Measurements from ENCODE around the gene SREBF1. TPM values are rescaled to one million over a fixed set of nuclear protein-coding genes. Genes with fewer than 3 reads are reported as not detected.

SREBF1 gene
- total RNA-seq, 1 donor from 2014 or later: 84.0 TPM

DNA sequence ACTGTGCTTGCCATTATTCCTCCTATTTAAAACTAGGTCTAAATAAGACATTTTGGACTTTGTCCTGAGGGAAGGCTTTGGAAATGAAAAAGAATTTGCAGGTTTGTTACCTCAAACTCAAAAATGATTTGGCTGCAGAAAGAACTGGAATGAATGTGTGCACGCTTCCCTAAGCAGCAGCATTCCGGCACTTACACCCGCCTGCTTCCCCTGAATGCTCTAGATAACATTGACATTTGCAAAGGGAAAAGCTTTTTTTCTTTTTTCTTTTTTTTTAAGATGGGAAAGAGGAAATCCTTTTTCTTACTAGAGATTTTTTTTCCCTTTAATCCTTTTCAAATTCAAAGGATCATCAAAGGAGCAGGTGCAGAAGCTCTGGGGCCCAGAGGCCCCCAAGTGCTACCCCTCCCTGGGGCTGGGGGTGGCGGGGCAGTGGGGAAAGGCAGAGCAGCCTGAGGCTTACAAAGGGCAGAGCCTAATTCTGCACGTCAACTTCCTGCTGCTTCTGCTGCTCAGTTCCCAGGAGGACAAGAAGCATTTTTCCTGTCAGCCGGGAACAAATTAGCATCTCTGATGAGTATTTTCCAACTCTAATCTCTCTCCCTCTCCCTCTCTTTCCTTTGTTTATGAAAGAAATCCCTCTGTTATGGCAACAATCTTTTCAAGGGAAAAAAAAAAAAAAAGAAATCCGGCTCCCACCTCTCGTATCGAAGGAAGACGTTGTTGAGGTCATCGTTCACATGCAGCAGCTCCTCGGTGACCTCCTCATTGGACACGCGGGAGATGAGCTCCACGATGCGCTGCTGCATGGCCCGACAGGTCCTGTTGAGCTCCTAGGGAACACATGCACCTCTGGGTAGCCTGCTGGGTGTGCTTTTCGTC lies 32.1 kb upstream of the SREBF1 start:
- no peaks in the 10 kb centered on the region for H3K27me3 ChIP-seq
- H3K4me1 ChIP-seq: peaks cover 6% of the 10 kb centered on the region
- peaks cover 0 to 26% of the 10 kb centered on the region in 2 donors for H3K36me3 ChIP-seq
- no peaks in the 10 kb centered on the region for H3K9me3 ChIP-seq
- no peak overlapping the region for H3K27ac ChIP-seq
- TF ChIP-seq POLR2AphosphoS5 (IDR thresholded peaks at IDR 0.05; ENCODE audit: insufficient read depth in 1 of 2, low read depth in 1 of 2) (no peak), POLR2A (IDR thresholded peaks at IDR 0.05) (no peak), CTCF (IDR thresholded peaks at IDR 0.05) (no peak)
- H3K4me3 ChIP-seq: no peak overlapping the region
- intact Hi-C loops (cut with DNase I): loop anchor here (10.0 kb wide), 1 partner anchor 46 kb away; no protein-coding TSS in a partner anchor
- no peak for DNase-seq (ENCODE audit: extremely low spot score in 2 of 2)

DNA sequence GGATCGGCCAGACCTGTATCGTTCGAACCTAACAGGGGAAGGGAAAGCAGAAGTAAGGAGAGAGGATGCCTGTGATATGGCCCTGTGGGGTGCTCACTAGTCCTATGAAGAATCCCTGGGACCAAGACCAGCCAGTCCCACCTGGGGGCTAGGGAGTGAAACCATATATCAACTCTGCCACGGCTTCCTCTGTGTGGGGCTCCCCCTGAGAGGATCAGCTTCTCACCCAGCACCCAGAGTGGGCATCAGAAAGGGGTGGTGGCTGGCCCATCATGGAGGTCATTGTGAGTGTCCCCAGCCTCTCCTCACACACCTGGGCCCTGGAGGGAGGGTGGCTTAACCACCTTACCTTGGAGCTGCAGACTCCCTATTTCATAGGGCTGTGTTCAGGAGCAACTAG lies 30.1 kb upstream of the SREBF1 start:
- no peaks in the 10 kb centered on the region for H3K9me3 ChIP-seq
- H3K27ac ChIP-seq: no peak overlapping the region
- TF ChIP-seq CTCF (IDR thresholded peaks at IDR 0.05) (no peak), POLR2A (IDR thresholded peaks at IDR 0.05) (no peak), POLR2AphosphoS5 (IDR thresholded peaks at IDR 0.05; ENCODE audit: insufficient read depth in 1 of 2, low read depth in 1 of 2) (no peak)
- H3K4me3 ChIP-seq: no peak overlapping the region
- H3K36me3 ChIP-seq: peaks cover 0 to 36% of the 10 kb centered on the region in 2 donors
- DNase-seq (ENCODE audit: extremely low spot score in 2 of 2): no peak
- intact Hi-C loops (cut with DNase I): loop anchor here (10.0 kb wide), 1 partner anchor 48 kb away; no protein-coding TSS in a partner anchor
- H3K4me1 ChIP-seq: peaks cover 6% of the 10 kb centered on the region
- no peaks in the 10 kb centered on the region for H3K27me3 ChIP-seq

DNA sequence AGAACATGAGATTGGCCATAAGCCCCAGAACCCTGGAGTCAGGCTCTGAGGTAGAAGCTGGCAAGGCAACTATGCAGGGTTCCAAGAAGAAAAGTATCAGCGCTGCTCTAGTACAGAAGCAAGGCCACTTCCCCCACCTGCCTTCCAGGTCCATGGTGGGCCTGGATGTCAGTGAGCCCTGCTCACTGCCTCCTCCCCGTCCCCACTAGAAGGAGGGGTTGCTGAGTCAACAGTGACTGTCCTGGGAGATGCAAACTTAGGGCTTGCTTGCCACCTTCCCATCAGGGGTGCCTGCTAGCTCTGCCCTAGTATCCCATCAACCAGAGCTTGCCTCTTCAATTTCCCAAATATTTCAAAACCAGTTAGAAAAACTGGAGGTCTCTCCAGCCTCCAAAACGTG lies 29.6 kb upstream of the SREBF1 start:
- Histone ChIP-seq H3K27ac (no peak overlapping the region), H3K36me3 (peaks cover 0 to 39% of the 10 kb centered on the region in 2 donors), H3K27me3 (no peaks in the 10 kb centered on the region), H3K4me3 (no peak overlapping the region), H3K4me1 (peaks cover 6% of the 10 kb centered on the region), H3K9me3 (no peaks in the 10 kb centered on the region)
- DNase-seq (ENCODE audit: extremely low spot score in 2 of 2): no peak
- TF ChIP-seq POLR2A (IDR thresholded peaks at IDR 0.05) (no peak), CTCF (IDR thresholded peaks at IDR 0.05) (no peak), POLR2AphosphoS5 (IDR thresholded peaks at IDR 0.05; ENCODE audit: insufficient read depth in 1 of 2, low read depth in 1 of 2) (no peak)
- intact Hi-C loops (cut with DNase I): loop anchor here (10.0 kb wide), 1 partner anchor 48 kb away; no protein-coding TSS in a partner anchor

DNA sequence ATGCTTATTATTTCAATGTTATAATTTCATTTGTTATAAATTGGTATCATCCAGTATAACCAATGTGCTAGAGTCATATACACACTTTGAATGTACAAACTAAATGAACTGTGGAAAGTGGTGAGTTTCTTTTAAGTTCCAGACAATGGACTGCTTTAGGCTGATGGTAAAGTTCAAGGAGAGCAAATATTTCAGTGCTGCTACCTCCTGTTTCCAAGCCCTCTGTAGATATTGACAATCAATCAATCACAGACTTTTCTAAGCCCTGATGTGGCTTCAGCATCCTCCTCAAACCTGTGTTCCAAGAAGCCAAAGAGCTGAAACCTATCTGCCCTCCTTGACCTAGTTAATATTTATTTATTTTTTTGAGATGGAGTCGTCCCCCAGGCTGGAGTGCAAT lies 28.2 kb upstream of the SREBF1 start:
- Histone ChIP-seq H3K27me3 (no peaks in the 10 kb centered on the region), H3K36me3 (peaks cover 0 to 39% of the 10 kb centered on the region in 2 donors), H3K9me3 (no peaks in the 10 kb centered on the region), H3K4me3 (no peak overlapping the region), H3K27ac (no peak overlapping the region), H3K4me1 (peaks cover 6% of the 10 kb centered on the region)
- intact Hi-C loops (cut with DNase I): loop anchor here (10.0 kb wide), 1 partner anchor 50 kb away; no protein-coding TSS in a partner anchor
- TF ChIP-seq POLR2A (IDR thresholded peaks at IDR 0.05) (no peak), CTCF (IDR thresholded peaks at IDR 0.05) (no peak), POLR2AphosphoS5 (IDR thresholded peaks at IDR 0.05; ENCODE audit: insufficient read depth in 1 of 2, low read depth in 1 of 2) (no peak)
- no peak for DNase-seq (ENCODE audit: extremely low spot score in 2 of 2)

GRCh38 chr17:17860766-17861107 lies 24.0 kb upstream of the SREBF1 start:
- Histone ChIP-seq H3K4me1 (no peaks in the 10 kb centered on the region), H3K36me3 (peaks cover 0 to 13% of the 10 kb centered on the region in 2 donors), H3K4me3 (no peak overlapping the region), H3K9me3 (no peaks in the 10 kb centered on the region), H3K27me3 (no peaks in the 10 kb centered on the region), H3K27ac (no peak overlapping the region)
- DNase-seq (ENCODE audit: extremely low spot score in 2 of 2): no peak
- TF ChIP-seq POLR2AphosphoS5 (IDR thresholded peaks at IDR 0.05; ENCODE audit: insufficient read depth in 1 of 2, low read depth in 1 of 2): no peak
- no peak for TF ChIP-seq POLR2A (IDR thresholded peaks at IDR 0.05)
- TF ChIP-seq CTCF (IDR thresholded peaks at IDR 0.05): no peak
- intact Hi-C loops (cut with DNase I): loop anchor here (10.0 kb wide), 1 partner anchor 54 kb away; no protein-coding TSS in a partner anchor
